ENCODE results near the gene LIAS. TPM values are rescaled to one million over a fixed set of nuclear protein-coding genes. Genes with fewer than 3 reads are reported as not detected.

The LIAS gene
- total RNA-seq, 1 donor from 2014 or later = 9.8 TPM

DNA sequence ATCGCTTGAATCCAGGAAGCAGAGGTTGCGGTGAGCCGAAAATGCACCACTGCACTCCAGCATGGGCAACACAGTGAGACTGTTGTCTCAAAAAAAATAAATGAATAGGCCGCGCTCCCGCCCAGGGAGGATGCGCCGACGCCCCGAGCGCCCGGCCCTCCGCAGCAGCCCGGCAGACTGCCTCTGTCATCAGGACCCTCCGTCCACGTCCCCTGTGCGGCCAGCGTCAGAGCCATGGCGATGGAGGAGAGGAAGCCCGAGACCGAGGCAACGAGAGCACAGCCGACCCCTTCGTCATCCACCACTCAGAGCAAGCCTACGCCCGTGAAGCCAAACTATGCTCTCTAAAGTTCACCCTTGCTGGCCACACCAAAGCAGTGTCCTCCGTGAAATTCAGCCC is 21.4 kb downstream of the LIAS start:
- H3K9me3 Mint-ChIP-seq (ENCODE audit: unreplicated experiment) = no peaks in the 10 kb centered on the region
- H3K4me1 Mint-ChIP-seq (ENCODE audit: unreplicated experiment) = no peaks in the 10 kb centered on the region
- no peaks in the 10 kb centered on the region for H3K36me3 Mint-ChIP-seq (ENCODE audit: low read depth, unreplicated experiment)
- no peak for DNase-seq (ENCODE audit: low spot score)
- H3K27me3 Mint-ChIP-seq (ENCODE audit: unreplicated experiment) = no peaks in the 10 kb centered on the region
- H3K4me3 Mint-ChIP-seq (ENCODE audit: unreplicated experiment) = no peak overlapping the region
- TF ChIP-seq, protein P1, sequence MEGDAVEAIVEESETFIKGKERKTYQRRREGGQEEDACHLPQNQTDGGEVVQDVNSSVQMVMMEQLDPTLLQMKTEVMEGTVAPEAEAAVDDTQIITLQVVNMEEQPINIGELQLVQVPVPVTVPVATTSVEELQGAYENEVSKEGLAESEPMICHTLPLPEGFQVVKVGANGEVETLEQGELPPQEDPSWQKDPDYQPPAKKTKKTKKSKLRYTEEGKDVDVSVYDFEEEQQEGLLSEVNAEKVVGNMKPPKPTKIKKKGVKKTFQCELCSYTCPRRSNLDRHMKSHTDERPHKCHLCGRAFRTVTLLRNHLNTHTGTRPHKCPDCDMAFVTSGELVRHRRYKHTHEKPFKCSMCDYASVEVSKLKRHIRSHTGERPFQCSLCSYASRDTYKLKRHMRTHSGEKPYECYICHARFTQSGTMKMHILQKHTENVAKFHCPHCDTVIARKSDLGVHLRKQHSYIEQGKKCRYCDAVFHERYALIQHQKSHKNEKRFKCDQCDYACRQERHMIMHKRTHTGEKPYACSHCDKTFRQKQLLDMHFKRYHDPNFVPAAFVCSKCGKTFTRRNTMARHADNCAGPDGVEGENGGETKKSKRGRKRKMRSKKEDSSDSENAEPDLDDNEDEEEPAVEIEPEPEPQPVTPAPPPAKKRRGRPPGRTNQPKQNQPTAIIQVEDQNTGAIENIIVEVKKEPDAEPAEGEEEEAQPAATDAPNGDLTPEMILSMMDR (IDR thresholded peaks at IDR 0.05; ENCODE audit: unreplicated experiment) = no peak
- no peak overlapping the region for H3K27ac Mint-ChIP-seq (ENCODE audit: unreplicated experiment)

DNA sequence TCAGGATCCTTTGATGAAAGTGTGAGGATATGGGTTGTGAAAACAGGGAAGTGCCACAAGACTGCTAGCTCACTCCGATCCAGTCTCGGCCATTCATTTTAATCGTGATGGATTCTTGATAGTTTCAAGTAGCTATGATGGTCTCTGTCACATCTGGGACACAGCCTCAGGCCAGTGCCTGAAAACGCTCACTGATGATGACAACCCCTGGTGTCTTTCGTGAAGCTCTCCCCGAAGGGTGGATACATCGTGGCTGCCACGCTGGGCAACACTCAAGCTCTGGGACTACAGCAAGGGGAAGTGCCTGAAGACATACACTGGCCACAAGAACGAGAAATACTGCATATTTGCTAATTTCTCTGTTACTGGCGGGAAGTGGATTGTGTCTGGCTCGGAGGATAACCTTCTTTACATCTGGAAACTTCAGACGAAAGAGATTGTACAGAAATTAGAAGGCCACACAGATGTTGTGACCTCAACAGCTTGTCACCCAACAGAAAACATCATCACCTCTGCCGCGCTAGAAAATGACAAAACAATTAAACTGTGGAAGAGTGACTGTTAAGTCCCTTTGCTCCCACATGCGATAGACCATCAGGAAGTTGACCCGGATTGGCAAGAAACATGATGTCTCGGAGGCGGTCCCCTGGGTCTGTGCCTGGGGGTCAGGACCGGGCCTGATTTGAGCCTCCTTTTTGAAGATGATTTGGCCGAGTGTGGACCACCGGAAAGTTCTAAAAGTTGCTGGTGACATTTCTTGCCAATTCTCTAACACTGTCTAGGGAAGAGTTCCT is 22.2 kb downstream of the LIAS start:
- Mint-ChIP-seq H3K9me3 (ENCODE audit: unreplicated experiment) (no peaks in the 10 kb centered on the region), H3K36me3 (ENCODE audit: low read depth, unreplicated experiment) (no peaks in the 10 kb centered on the region), H3K4me1 (ENCODE audit: unreplicated experiment) (no peaks in the 10 kb centered on the region), H3K4me3 (ENCODE audit: unreplicated experiment) (no peak overlapping the region), H3K27ac (ENCODE audit: unreplicated experiment) (no peak overlapping the region), H3K27me3 (ENCODE audit: unreplicated experiment) (no peaks in the 10 kb centered on the region)
- TF ChIP-seq, protein P1 (IDR thresholded peaks at IDR 0.05; ENCODE audit: unreplicated experiment) = no peak
- no peak for DNase-seq (ENCODE audit: low spot score)

DNA sequence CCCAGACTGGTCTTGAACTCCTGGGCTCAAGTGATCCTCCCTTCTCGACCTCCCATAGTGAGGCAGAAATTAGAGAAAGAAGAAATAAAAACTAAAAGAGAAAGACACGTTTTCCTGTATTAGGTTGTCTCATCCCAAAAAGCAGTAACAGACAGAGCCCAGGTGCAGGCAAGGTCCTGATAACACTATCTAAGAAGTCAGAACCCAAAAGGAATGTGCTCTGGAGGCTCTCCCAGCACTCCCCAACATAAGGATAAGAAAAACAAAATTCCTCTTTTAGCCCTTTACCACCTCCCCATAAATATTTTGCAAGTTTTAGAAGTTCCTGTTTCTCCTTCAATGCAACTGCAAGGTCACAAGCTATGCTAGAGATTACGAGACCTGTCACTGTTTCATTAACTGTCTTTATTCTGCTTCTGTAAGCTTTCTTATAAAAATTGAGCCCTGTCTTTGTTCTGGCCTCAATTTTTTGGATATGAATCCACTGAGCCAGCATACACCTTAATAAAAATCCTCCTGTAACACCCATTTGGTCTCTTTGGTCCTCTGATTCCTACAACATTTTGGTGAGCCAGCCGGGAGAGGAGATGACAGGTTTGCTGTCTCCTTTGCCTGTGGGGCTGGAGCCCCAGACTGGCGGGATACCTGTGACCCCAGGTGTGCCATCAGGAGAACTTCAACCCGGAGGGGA is 25.9 kb downstream of the LIAS start:
- no peaks in the 10 kb centered on the region for H3K4me1 Mint-ChIP-seq (ENCODE audit: unreplicated experiment)
- no peak overlapping the region for H3K27ac Mint-ChIP-seq (ENCODE audit: unreplicated experiment)

DNA sequence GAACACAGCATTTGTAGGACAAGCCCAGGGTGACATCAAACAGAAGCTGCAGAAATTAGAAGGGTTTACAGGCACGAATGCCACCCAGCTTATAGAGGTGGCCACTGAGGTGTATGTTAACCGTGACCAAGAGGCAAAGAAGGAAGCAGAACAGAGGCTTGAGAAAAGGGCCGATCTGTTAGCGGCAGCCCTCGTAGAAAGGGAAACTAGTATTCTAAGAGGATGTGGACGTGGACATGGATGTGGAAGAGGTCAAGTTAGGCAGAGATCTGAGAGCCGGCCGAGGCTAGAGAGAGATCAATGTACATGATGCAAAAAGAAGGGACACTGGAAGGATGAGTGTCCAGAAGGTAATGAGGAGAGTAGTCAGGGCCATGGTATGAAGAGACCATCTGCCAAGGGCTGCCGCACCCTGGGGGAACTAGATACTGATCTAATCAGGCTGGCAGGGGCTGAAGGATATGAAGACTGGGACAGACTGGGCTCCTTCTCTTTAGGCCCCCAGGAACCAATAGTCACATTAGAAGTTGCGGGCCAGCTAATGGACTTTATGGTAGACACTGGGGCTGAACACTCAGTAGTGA is 27.5 kb downstream of the LIAS start:
- no peaks in the 10 kb centered on the region for H3K9me3 Mint-ChIP-seq (ENCODE audit: unreplicated experiment)
- no peaks in the 10 kb centered on the region for H3K36me3 Mint-ChIP-seq (ENCODE audit: low read depth, unreplicated experiment)
- TF ChIP-seq, protein P1 (IDR thresholded peaks at IDR 0.05; ENCODE audit: unreplicated experiment) = no peak
- no peaks in the 10 kb centered on the region for H3K27me3 Mint-ChIP-seq (ENCODE audit: unreplicated experiment)
- no peak overlapping the region for H3K27ac Mint-ChIP-seq (ENCODE audit: unreplicated experiment)
- H3K4me3 Mint-ChIP-seq (ENCODE audit: unreplicated experiment) = no peak overlapping the region
- H3K4me1 Mint-ChIP-seq (ENCODE audit: unreplicated experiment) = no peaks in the 10 kb centered on the region
- DNase-seq (ENCODE audit: low spot score) = no peak

More for the DNA sequence above, 25.9 kb downstream of the LIAS start:
- TF ChIP-seq, protein P1 (IDR thresholded peaks at IDR 0.05; ENCODE audit: unreplicated experiment) = no peak
- Mint-ChIP-seq H3K9me3 (ENCODE audit: unreplicated experiment) (no peaks in the 10 kb centered on the region), H3K36me3 (ENCODE audit: low read depth, unreplicated experiment) (no peaks in the 10 kb centered on the region), H3K4me3 (ENCODE audit: unreplicated experiment) (no peak overlapping the region), H3K27me3 (ENCODE audit: unreplicated experiment) (no peaks in the 10 kb centered on the region)
- no peak for DNase-seq (ENCODE audit: low spot score)

All from endothelial cell (in vitro differentiated cells).